Spleen (tissue), 7 donors: ENCODE measurements around the gene AVPR2.

Source experiments
- CTCF ChIP-seq, 11 experiments: fragments of 200-600 bp in 7 of 11; fragments of 450-650 bp in 4 of 11; sonication (generic) in 4 of 11; IDR thresholded peaks in 8 of 11; conservative IDR thresholded peaks in 3 of 11; 1 replicate in 7 of 11; 2 replicates in 4 of 11; pipeline versions ENCODE4 v1.4.0 to v1.8.0; 2016 to 2021; ENCODE audit warnings: antibody characterized with exemption in 11 of 11, inconsistent platforms in 4 of 11, mild to moderate bottlenecking in 1 of 11
- POLR2A ChIP-seq, 3 donors: fragments of 450-650 bp; IDR thresholded peaks; one replicate each; pipeline ENCODE4 v1.5.1; 2017; ENCODE audit warnings: antibody characterized with exemption in 3 of 3, mild to moderate bottlenecking in 1 of 3
- POLR2AphosphoS5 ChIP-seq, 3 donors: sonication (generic); formaldehyde crosslinking; IDR thresholded peaks; one replicate each; pipeline ENCODE4 v1.5.1; 2017; ENCODE audit warnings: antibody characterized with exemption in 3 of 3
- donor health status: DM: no; HTN: no; CAD: no; lungs with moderate emphysema.
- donor health status: DM: no; HTN: no; CAD: no.
- donor health status: DM: no; HTN: no; CAD: no.

- TF ChIP-seq CTCF (IDR thresholded peaks at IDR 0.05 in 8 of 11, conservative IDR thresholded peaks at IDR 0.05 in 3 of 11) (no peak), POLR2A (IDR thresholded peaks at IDR 0.05) (no peak), POLR2AphosphoS5 (IDR thresholded peaks at IDR 0.05) (no peak)
These were observed 23.2 kb upstream of the AVPR2 start for GRCh38 chrX:153881281-153881680.
